Vagina (tissue), 2 donors: Measurements from ENCODE around the gene SCRT2.

Experiments
- POLR2A ChIP-seq, 2 donors: fragments of 450-650 bp; IDR thresholded peaks; one replicate each; pipeline ENCODE4 v1.6.1; 2017; ENCODE audit warnings: antibody characterized with exemption in 2 of 2, mild to moderate bottlenecking in 2 of 2, moderate library complexity in 2 of 2
- POLR2AphosphoS5 ChIP-seq, 2 donors: sonication (generic); formaldehyde crosslinking; IDR thresholded peaks; one replicate each; pipeline ENCODE4 v1.9.0; 2017; ENCODE audit warnings: antibody characterized with exemption in 2 of 2, mild to moderate bottlenecking in 2 of 2, low read depth in 1 of 2; ENCODE audit not compliant: insufficient read depth in 1 of 2
- TF ChIP-seq, protein P1 (sequence below), 3 experiments: fragments of 450-650 bp in 2 of 3; fragments of 200-600 bp in 1 of 3; sonication (generic) in 1 of 3; IDR thresholded peaks; one replicate each; pipeline ENCODE4 v1.5.1; 2017 to 2019; ENCODE audit warnings: antibody characterized with exemption in 3 of 3, mild to moderate bottlenecking in 2 of 3, moderate library complexity in 2 of 3

DNA sequence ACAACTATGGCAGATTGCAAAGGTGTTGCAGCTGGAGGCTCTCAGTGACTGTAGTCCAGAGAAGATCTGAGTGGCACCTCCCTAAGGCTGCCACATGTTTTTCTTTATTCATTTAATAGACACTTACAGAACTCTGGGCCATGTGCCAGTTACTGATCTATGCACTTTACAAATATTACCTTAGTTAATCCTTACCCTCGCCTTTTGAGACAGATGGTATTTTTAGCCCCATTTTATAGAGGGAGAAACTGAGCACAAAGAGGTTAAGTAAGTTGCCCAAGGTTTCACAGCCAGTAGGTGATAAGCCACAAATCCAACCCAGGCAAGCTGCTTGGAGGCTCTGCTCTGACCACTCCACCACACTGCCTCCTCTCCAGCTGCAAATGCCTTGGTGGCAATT lies 6.5 kb upstream of the SCRT2 start:
- TF ChIP-seq, protein P1, sequence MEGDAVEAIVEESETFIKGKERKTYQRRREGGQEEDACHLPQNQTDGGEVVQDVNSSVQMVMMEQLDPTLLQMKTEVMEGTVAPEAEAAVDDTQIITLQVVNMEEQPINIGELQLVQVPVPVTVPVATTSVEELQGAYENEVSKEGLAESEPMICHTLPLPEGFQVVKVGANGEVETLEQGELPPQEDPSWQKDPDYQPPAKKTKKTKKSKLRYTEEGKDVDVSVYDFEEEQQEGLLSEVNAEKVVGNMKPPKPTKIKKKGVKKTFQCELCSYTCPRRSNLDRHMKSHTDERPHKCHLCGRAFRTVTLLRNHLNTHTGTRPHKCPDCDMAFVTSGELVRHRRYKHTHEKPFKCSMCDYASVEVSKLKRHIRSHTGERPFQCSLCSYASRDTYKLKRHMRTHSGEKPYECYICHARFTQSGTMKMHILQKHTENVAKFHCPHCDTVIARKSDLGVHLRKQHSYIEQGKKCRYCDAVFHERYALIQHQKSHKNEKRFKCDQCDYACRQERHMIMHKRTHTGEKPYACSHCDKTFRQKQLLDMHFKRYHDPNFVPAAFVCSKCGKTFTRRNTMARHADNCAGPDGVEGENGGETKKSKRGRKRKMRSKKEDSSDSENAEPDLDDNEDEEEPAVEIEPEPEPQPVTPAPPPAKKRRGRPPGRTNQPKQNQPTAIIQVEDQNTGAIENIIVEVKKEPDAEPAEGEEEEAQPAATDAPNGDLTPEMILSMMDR (IDR thresholded peaks at IDR 0.05): no peak
- TF ChIP-seq POLR2AphosphoS5 (IDR thresholded peaks at IDR 0.05; ENCODE audit: insufficient read depth in 1 of 2, low read depth in 1 of 2): no peak
- TF ChIP-seq POLR2A (IDR thresholded peaks at IDR 0.05): no peak
